Karpas-422 (cell line): Measurements from ENCODE around the gene RIC8B. TPM values are rescaled to one million over a fixed set of nuclear protein-coding genes. Genes with fewer than 3 reads are reported as not detected.

Experiments
- DNase-seq: peaks from one replicate; pipeline ENCODE4 v3.0.0-alpha.2; 2015
- H2AFZ ChIP-seq: fragments of 200-600 bp; sonication (generic); 2 replicates; pipeline ENCODE4 v1.6.1; 2014; ENCODE audit warnings: antibody characterized with exemption, low read length, mixed read lengths
- H3K27ac ChIP-seq: fragments of 200-600 bp; sonication (generic); 2 replicates; pipeline ENCODE4 v1.5.1; 2014; ENCODE audit warnings: mild to moderate bottlenecking, low read length, moderate library complexity
- H3K27me3 ChIP-seq: fragments of 200-600 bp; sonication (generic); 2 replicates; pipeline ENCODE4 v1.6.1; 2014; ENCODE audit warnings: low read length, mixed read lengths
- H3K36me3 ChIP-seq: fragments of 200-600 bp; sonication (generic); 2 replicates; pipeline ENCODE4 v1.6.1; 2014; ENCODE audit warnings: low read length, mixed read lengths; ENCODE audit not compliant: insufficient read depth
- H3K4me1 ChIP-seq: fragments of 200-600 bp; sonication (generic); 2 replicates; pipeline ENCODE4 v1.6.1; 2014; ENCODE audit warnings: mild to moderate bottlenecking, low read length, mixed read lengths
- H3K4me2 ChIP-seq: fragments of 200-600 bp; sonication (generic); 2 replicates; pipeline ENCODE4 v1.6.1; 2014; ENCODE audit warnings: low read length, low read depth, mild to moderate bottlenecking; ENCODE audit not compliant: poor library complexity, severe bottlenecking
- H3K4me3 ChIP-seq: fragments of 200-600 bp; sonication (generic); 2 replicates; pipeline ENCODE4 v1.5.1; 2014; ENCODE audit warnings: mild to moderate bottlenecking, antibody characterized with exemption, low read length, mixed read lengths
- H3K79me2 ChIP-seq: fragments of 200-600 bp; sonication (generic); 2 replicates; pipeline ENCODE4 v1.6.1; 2014; ENCODE audit warnings: mild to moderate bottlenecking, low read length, mixed read lengths
- H3K9ac ChIP-seq: fragments of 200-600 bp; sonication (generic); 2 replicates; pipeline ENCODE4 v1.6.0; 2014; ENCODE audit warnings: low read length
- H3K9me2 ChIP-seq: fragments of 200-600 bp; sonication (generic), shearing (Covaris generic); replicated peaks from 2 replicates; pipeline ENCODE4 v1.6.0; 2014; ENCODE audit warnings: mild to moderate bottlenecking, low read length, moderate library complexity; ENCODE audit not compliant: insufficient read depth
- H3K9me3 ChIP-seq: fragments of 300-700, 200-600 bp; sonication (generic); 2 replicates; pipeline ENCODE4 v1.6.1; 2014; ENCODE audit warnings: low read length, mixed read lengths
- H4K20me1 ChIP-seq: fragments of 200-600 bp; sonication (generic); 2 replicates; pipeline ENCODE4 v1.6.1; 2014; ENCODE audit warnings: mild to moderate bottlenecking, antibody characterized with exemption, low read length, low read depth; ENCODE audit not compliant: insufficient read depth
- total RNA-seq: library from RNA; depleted of rRNA; stranded (reverse); fragments of >200 nt; shearing (Covaris generic); gene quantifications from 2 replicates; pipeline ENCODE4 v1.2.3, GENCODE V29; 2014; ENCODE audit warnings: low replicate concordance

The RIC8B gene
- total RNA-seq, 1 experiment from 2014 or later: not detected

- Histone ChIP-seq H3K27ac (no peak overlapping the region), H3K79me2 (no peaks in the 10 kb centered on the region), H3K4me1 (peaks cover 9% of the 10 kb centered on the region), H3K9ac (no peak overlapping the region), H3K4me3 (no peak overlapping the region), H3K27me3 (no peaks in the 10 kb centered on the region), H3K36me3 (no peaks in the 10 kb centered on the region), H3K9me2 (no peaks in the 10 kb centered on the region), H3K9me3 (no peaks in the 10 kb centered on the region), H4K20me1 (no peaks in the 10 kb centered on the region), H2AFZ (no peak overlapping the region), H3K4me2 (no peak overlapping the region)
- no peak for DNase-seq
Measured at GRCh38 chr12:106739815-106740530, 34.5 kb upstream of the RIC8B start.

GRCh38 chr12:106740818-106741217, 33.7 kb upstream of the RIC8B start:
- no peak overlapping the region for H2AFZ ChIP-seq
- H3K4me2 ChIP-seq: no peak overlapping the region
- H3K9me3 ChIP-seq: no peaks in the 10 kb centered on the region
- no peaks in the 10 kb centered on the region for H3K36me3 ChIP-seq
- H4K20me1 ChIP-seq: no peaks in the 10 kb centered on the region
- H3K27me3 ChIP-seq: no peaks in the 10 kb centered on the region
- H3K4me3 ChIP-seq: no peak overlapping the region
- H3K79me2 ChIP-seq: no peaks in the 10 kb centered on the region
- H3K9ac ChIP-seq: no peak overlapping the region
- peaks cover 9% of the 10 kb centered on the region for H3K4me1 ChIP-seq
- no peaks in the 10 kb centered on the region for H3K9me2 ChIP-seq
- H3K27ac ChIP-seq: no peak overlapping the region
- DNase-seq: no peak

GRCh38 chr12:106741247-106741646, 33.2 kb upstream of the RIC8B start:
- no peak overlapping the region for H3K4me3 ChIP-seq
- H3K79me2 ChIP-seq: no peaks in the 10 kb centered on the region
- no peak for DNase-seq
- H3K27ac ChIP-seq: no peak overlapping the region
- no peaks in the 10 kb centered on the region for H3K36me3 ChIP-seq
- no peaks in the 10 kb centered on the region for H4K20me1 ChIP-seq
- H3K4me1 ChIP-seq: peaks cover 9% of the 10 kb centered on the region
- H3K27me3 ChIP-seq: no peaks in the 10 kb centered on the region
- no peaks in the 10 kb centered on the region for H3K9me2 ChIP-seq
- H3K9ac ChIP-seq: no peak overlapping the region
- H2AFZ ChIP-seq: no peak overlapping the region
- no peaks in the 10 kb centered on the region for H3K9me3 ChIP-seq
- no peak overlapping the region for H3K4me2 ChIP-seq

GRCh38 chr12:106743270-106743988, 31.1 kb upstream of the RIC8B start:
- Histone ChIP-seq H3K4me1 (peaks cover 9% of the 10 kb centered on the region), H2AFZ (no peak overlapping the region), H4K20me1 (no peaks in the 10 kb centered on the region), H3K4me3 (no peak overlapping the region), H3K9ac (no peak overlapping the region), H3K4me2 (no peak overlapping the region), H3K79me2 (no peaks in the 10 kb centered on the region), H3K36me3 (no peaks in the 10 kb centered on the region), H3K27me3 (no peaks in the 10 kb centered on the region), H3K9me3 (no peaks in the 10 kb centered on the region), H3K9me2 (no peaks in the 10 kb centered on the region), H3K27ac (no peak overlapping the region)
- DNase-seq: no peak

- Histone ChIP-seq H3K9me3 (no peaks in the 10 kb centered on the region), H3K27ac (no peak overlapping the region), H3K9ac (no peak overlapping the region), H3K79me2 (no peaks in the 10 kb centered on the region), H4K20me1 (no peaks in the 10 kb centered on the region), H3K27me3 (no peaks in the 10 kb centered on the region), H3K4me3 (no peak overlapping the region), H3K9me2 (no peaks in the 10 kb centered on the region), H2AFZ (no peak overlapping the region), H3K4me2 (no peak overlapping the region), H3K4me1 (peaks cover 9% of the 10 kb centered on the region), H3K36me3 (no peaks in the 10 kb centered on the region)
- DNase-seq: no peak
Measured at GRCh38 chr12:106744600-106744999, 29.9 kb upstream of the RIC8B start.

- Histone ChIP-seq H3K27me3 (no peaks in the 10 kb centered on the region), H3K9me2 (no peaks in the 10 kb centered on the region), H3K79me2 (no peaks in the 10 kb centered on the region), H3K4me3 (no peak overlapping the region), H3K9me3 (no peaks in the 10 kb centered on the region), H2AFZ (no peak overlapping the region), H3K27ac (no peak overlapping the region), H3K4me1 (peaks cover 9% of the 10 kb centered on the region), H4K20me1 (no peaks in the 10 kb centered on the region), H3K9ac (no peak overlapping the region), H3K36me3 (no peaks in the 10 kb centered on the region), H3K4me2 (no peak overlapping the region)
- DNase-seq: no peak
Measured at GRCh38 chr12:106745181-106745745, 29.2 kb upstream of the RIC8B start.

GRCh38 chr12:106747973-106748436, 26.5 kb upstream of the RIC8B start:
- H3K4me3 ChIP-seq: no peak overlapping the region
- peaks cover 10% of the 10 kb centered on the region for H3K4me1 ChIP-seq
- no peaks in the 10 kb centered on the region for H3K9me2 ChIP-seq
- no peaks in the 10 kb centered on the region for H3K9me3 ChIP-seq
- no peaks in the 10 kb centered on the region for H4K20me1 ChIP-seq
- no peak overlapping the region for H3K27ac ChIP-seq
- DNase-seq: no peak
- no peaks in the 10 kb centered on the region for H3K79me2 ChIP-seq
- H2AFZ ChIP-seq: 0 out of 2 replicates have a peak overlapping the region, but pooled peaks have one; percentile 20
- H3K27me3 ChIP-seq: no peaks in the 10 kb centered on the region
- H3K9ac ChIP-seq: no peak overlapping the region
- no peak overlapping the region for H3K4me2 ChIP-seq
- no peaks in the 10 kb centered on the region for H3K36me3 ChIP-seq

GRCh38 chr12:106750524-106750923, 24.0 kb upstream of the RIC8B start:
- Histone ChIP-seq H3K79me2 (no peaks in the 10 kb centered on the region), H3K9me3 (no peaks in the 10 kb centered on the region), H3K4me2 (no peak overlapping the region), H2AFZ (no peak overlapping the region), H3K27ac (no peak overlapping the region), H3K4me1 (peaks cover 16% of the 10 kb centered on the region), H3K27me3 (no peaks in the 10 kb centered on the region), H3K4me3 (no peak overlapping the region), H3K36me3 (no peaks in the 10 kb centered on the region), H3K9me2 (no peaks in the 10 kb centered on the region), H3K9ac (no peak overlapping the region), H4K20me1 (no peaks in the 10 kb centered on the region)
- no peak for DNase-seq
